PC-3 (cell line): ENCODE data around the gene SMARCD3. TPM values are rescaled to one million over a fixed set of nuclear protein-coding genes. Genes with fewer than 3 reads are reported as not detected.
A peak's percentile ranks its signal among the peaks of the same experiment; 100 is the strongest.

Experiments
- ATAC-seq: fragments of 200-7000 bp; cut with Tn5 transposase; 2 replicates; pipeline ENCODE4 v1.9.1; 2020; ENCODE audit warnings: mild to moderate bottlenecking, moderate library complexity
- BruUV-seq: library from RNA; stranded (reverse); fragments of 400-500 nt; replicated peaks from 2 replicates; lab custom pipeline; 2021; lab: Mats Ljungman, UMichigan
- CTCF ChIA-PET: fragments of 300-600 bp; sonication (Branson Sonifier 250); formaldehyde crosslinking; loops from one replicate; lab custom pipeline; 2022; ENCODE audit warnings: antibody characterized with exemption; lab: Charles Lee
- POLR2A ChIA-PET: fragments of 300-600 bp; sonication (Branson Sonifier 250); formaldehyde crosslinking; loops from one replicate; lab custom pipeline; 2022; ENCODE audit warnings: antibody characterized with exemption; ENCODE audit not compliant: unreplicated experiment; lab: Charles Lee
- DNase-seq: peaks from one replicate; pipeline ENCODE4 v3.0.0-alpha.2; 2015
- H2AFZ ChIP-seq: fragments of 300-600 bp; sonication (generic); 2 replicates; pipeline ENCODE4 v1.6.0; 2016; ENCODE audit warnings: antibody characterized with exemption, low read length
- H3F3A ChIP-seq: fragments of 300-600 bp; sonication (generic); one replicate; pipeline ENCODE4 v1.6.0; 2017; ENCODE audit warnings: antibody characterized with exemption, low read length, control low read depth, mild to moderate bottlenecking; ENCODE audit not compliant: unreplicated experiment
- H3K27ac ChIP-seq: fragments of 300-600 bp; sonication (generic); 2 replicates; pipeline ENCODE4 v1.5.1; 2016; ENCODE audit warnings: mild to moderate bottlenecking, low read length
- H3K27me3 ChIP-seq: fragments of 300-600 bp; sonication (generic); 2 replicates; pipeline ENCODE4 v1.6.1; 2016; ENCODE audit warnings: low read length, mixed read lengths
- H3K36me3 ChIP-seq: fragments of 300-600 bp; sonication (generic); 2 replicates; pipeline ENCODE4 v1.6.1; 2016; ENCODE audit warnings: low read depth, mixed run types, low read length, mixed read lengths
- H3K4me1 ChIP-seq: fragments of 300-600 bp; sonication (generic); 2 replicates; pipeline ENCODE4 v1.5.1; 2016; ENCODE audit warnings: low read length; ENCODE audit not compliant: insufficient read depth
- H3K4me2 ChIP-seq: fragments of 300-600 bp; sonication (generic); 2 replicates; pipeline ENCODE4 v1.6.0; 2016; ENCODE audit warnings: low read length
- H3K4me3 ChIP-seq: fragments of 300-600 bp; sonication (generic); 2 replicates; pipeline ENCODE4 v1.5.1; 2016; ENCODE audit warnings: mild to moderate bottlenecking, low read length, mixed read lengths
- H3K79me2 ChIP-seq: fragments of 300-600 bp; sonication (generic); 2 replicates; pipeline ENCODE4 v1.6.1; 2017; ENCODE audit warnings: low read length, mixed read lengths
- H3K9ac ChIP-seq: fragments of 300-600 bp; sonication (generic); 2 replicates; pipeline ENCODE4 v1.6.0; 2016; ENCODE audit warnings: mild to moderate bottlenecking, low read length
- H3K9me2 ChIP-seq: fragments of 300-600 bp; sonication (generic); replicated peaks from 2 replicates; pipeline ENCODE4 v1.6.1; 2016; ENCODE audit warnings: mixed run types, low read length, mixed read lengths
- H3K9me3 ChIP-seq: fragments of 300-600 bp; sonication (generic); 2 replicates; pipeline ENCODE4 v1.6.1; 2016; ENCODE audit warnings: low read length, mixed read lengths
- H4K20me1 ChIP-seq: fragments of 300-600 bp; sonication (generic); 2 replicates; pipeline ENCODE4 v1.6.1; 2016; ENCODE audit warnings: low read length, mixed read lengths
- CTCF ChIP-seq: fragments of 300-600 bp; sonication (generic); conservative IDR thresholded peaks from 2 replicates; pipeline ENCODE4 v1.5.1; 2017; ENCODE audit warnings: antibody characterized with exemption, low read depth, mild to moderate bottlenecking, low read length
- EZH2 ChIP-seq: fragments of 300-600 bp; sonication (generic); IDR thresholded peaks from one replicate; pipeline ENCODE4 v1.6.1; 2017; ENCODE audit warnings: antibody characterized with exemption, mild to moderate bottlenecking, low read length; ENCODE audit not compliant: unreplicated experiment
- EZH2phosphoT487 ChIP-seq: fragments of 300-600 bp; sonication (generic); IDR thresholded peaks from 2 replicates; pipeline ENCODE4 v1.6.1; 2018; ENCODE audit warnings: mild to moderate bottlenecking, antibody characterized with exemption, low read length, borderline replicate concordance
- intact Hi-C: fragments of 100-400 bp; cut with micrococcal nuclease; formaldehyde crosslinking; loops from 2 replicates; pipeline ENCODE4 v1.9.0; 2023
- total RNA-seq: library from RNA; depleted of rRNA; stranded (reverse); fragments of >200 nt; gene quantifications from 2 replicates; pipeline ENCODE4 v1.2.3, GENCODE V29; 2014

Gene SMARCD3
- total RNA-seq, 1 experiment from 2014 or later, result 9.1 TPM

GRCh38 chr7:151228024-151228866, 20.2 kb downstream of the SMARCD3 start:
- no peak for ATAC-seq
- H3F3A ChIP-seq, result no peaks in the 10 kb centered on the region
- CTCF ChIA-PET, result interaction anchor here (0.7 to 0.8 kb wide), 2 partner anchors 15 kb away, joined by 4 read pairs; no protein-coding TSS in a partner anchor

GRCh38 chr7:151226875-151227782, 21.4 kb downstream of the SMARCD3 start, which contains the start of gene ABCF2:
Gene ABCF2 (minus strand): TSS chr7:151227205. CDS start chr7:151226458, 747 bp downstream.
- intact Hi-C loops, result no loop called here
- Histone ChIP-seq H3F3A (no peaks in the 10 kb centered on the region), H3K9me3 (no peaks in the 10 kb centered on the region), H3K9ac (peak within 1 kb of the TSS; percentile 94), H4K20me1 (no peaks in the 10 kb centered on the region), H3K79me2 (peaks cover 28% of the 10 kb centered on the region), H3K4me1 (peaks cover 35% of the 10 kb centered on the region), H2AFZ (peak within 1 kb of the TSS; percentile 94), H3K9me2 (no peaks in the 10 kb centered on the region), H3K27ac (peak within 1 kb of the TSS; percentile 43), H3K27me3 (no peaks in the 10 kb centered on the region), H3K4me3 (peak within 1 kb of the TSS; percentile 92), H3K36me3 (peaks cover 29% of the 10 kb centered on the region), H3K4me2 (peak within 1 kb of the TSS; percentile 97)
- BruUV-seq, result no TSS peak
- DNase-seq, result peak; percentile 98
- TF ChIP-seq CTCF, result no peak
- TF ChIP-seq EZH2, result no peak
- TF ChIP-seq EZH2phosphoT487, result no peak
- POLR2A ChIA-PET, result interaction anchor here (0.6 to 0.9 kb wide), 3 partner anchors 19 to 98 kb away, joined by 3 to 6 read pairs (median 4); no protein-coding TSS in a partner anchor
- CTCF ChIA-PET, result interaction anchor here (0.5 to 0.8 kb wide), 7 partner anchors 14 to 1942 kb away, joined by 3 to 10 read pairs (median 3); no protein-coding TSS in a partner anchor
- peak; percentile 98 for ATAC-seq

More at GRCh38 chr7:151228024-151228866, 20.2 kb downstream of the SMARCD3 start:
- Histone ChIP-seq H3K4me2 (peak overlapping the region; percentile 97), H3K9me2 (no peaks in the 10 kb centered on the region), H3K27me3 (no peaks in the 10 kb centered on the region), H3K4me1 (peaks cover 35% of the 10 kb centered on the region), H4K20me1 (no peaks in the 10 kb centered on the region), H3K36me3 (peaks cover 19% of the 10 kb centered on the region), H3K9me3 (no peaks in the 10 kb centered on the region), H3K27ac (peak overlapping the region; percentile 43; the same call in 1 of the 2 replicates), H3K4me3 (peak overlapping the region; percentile 92), H2AFZ (peak overlapping the region; percentile 94), H3K9ac (peak overlapping the region; percentile 94), H3K79me2 (peaks cover 37% of the 10 kb centered on the region)
- POLR2A ChIA-PET, result interaction anchor here (0.6 kb wide), 1 partner anchor 97 kb away, joined by 3 read pairs; no protein-coding TSS in a partner anchor
- intact Hi-C loops, result no loop called here
- no TSS peak for BruUV-seq
- no peak for DNase-seq
- TF ChIP-seq CTCF (no peak), EZH2 (no peak), EZH2phosphoT487 (no peak)
